OCI-M2 (cell line): ENCODE data around the gene TMEM175.
"Not testable (repeated sequence)": the region's sequence is repeated elsewhere in the genome, so short reads cannot be mapped to it uniquely, and the experiment has no call there.

Experiments
- DNase-seq: peaks from one replicate; lab custom pipeline; 2025; ENCODE audit not compliant: unreplicated experiment; lab: John Stamatoyannopoulos, UW

Gene TMEM175

GRCh38 chr4:988726-989721, 56.8 kb downstream of the TMEM175 start:
- no peak for DNase-seq

- no peak for DNase-seq
Measured at GRCh38 chr4:989722-990471, 57.6 kb downstream of the TMEM175 start.

- no peak for DNase-seq
Measured at GRCh38 chr4:990746-991367, 58.6 kb downstream of the TMEM175 start.

- no peak for DNase-seq
Measured at GRCh38 chr4:991451-992296, 59.4 kb downstream of the TMEM175 start.

GRCh38 chr4:992297-993110, 60.2 kb downstream of the TMEM175 start:
- DNase-seq = no peak

- DNase-seq = no peak
Measured at GRCh38 chr4:993111-994029, 61.1 kb downstream of the TMEM175 start, which contains the start of gene SLC26A1. Gene SLC26A1 (minus strand): TSS chr4:993404. CDS start chr4:991703, 1,701 bp downstream.

GRCh38 chr4:995311-996026, 63.2 kb downstream of the TMEM175 start:
- no peak for DNase-seq

GRCh38 chr4:996030-996996, 64.1 kb downstream of the TMEM175 start:
- DNase-seq = no peak

GRCh38 chr4:996997-997374, 64.7 kb downstream of the TMEM175 start:
- no peak for DNase-seq

GRCh38 chr4:997375-998071, 65.3 kb downstream of the TMEM175 start:
- no peak for DNase-seq

GRCh38 chr4:998096-998691, 65.9 kb downstream of the TMEM175 start:
- no peak for DNase-seq

GRCh38 chr4:999240-999863, 67.1 kb downstream of the TMEM175 start:
- not testable (repeated sequence) for DNase-seq

GRCh38 chr4:999882-1000425, 67.7 kb downstream of the TMEM175 start:
- DNase-seq = no peak

- DNase-seq = no peak
Measured at GRCh38 chr4:1000686-1001260, 68.5 kb downstream of the TMEM175 start.
